Bronchial epithelial cell (primary cell): ENCODE measurements around the gene SYT17. TPM values are rescaled to one million over a fixed set of nuclear protein-coding genes. Genes with fewer than 3 reads are reported as not detected.
"Not testable (repeated sequence)": the region's sequence is repeated elsewhere in the genome, so short reads cannot be mapped to it uniquely, and the experiment has no call there.

ENCODE experiments used
- DNase-seq: peaks from one replicate; pipeline ENCODE4 v3.0.0-alpha.2; 2010; ENCODE audit warnings: low read depth
- FAIRE-seq: peaks from 2 replicates; lab custom pipeline; 2011; peaks lifted over from hg19 to GRCh38; lab: Jason Lieb, UNC
- H3K27me3 ChIP-seq: 2 replicates; pipeline ENCODE4 v1.5.1; 2011; ENCODE audit warnings: low read length; ENCODE audit not compliant: control insufficient read depth, insufficient read depth
- H3K36me3 ChIP-seq: 2 replicates; pipeline ENCODE4 v1.5.1; 2011; ENCODE audit warnings: low read length; ENCODE audit not compliant: control insufficient read depth, insufficient read depth
- H3K4me3 ChIP-seq: 2 replicates; pipeline ENCODE4 v1.5.1; 2011; ENCODE audit warnings: mild to moderate bottlenecking, low read depth, low read length, control low read depth
- total RNA-seq: library from RNA; depleted of rRNA; stranded (reverse); fragments of >200 nt; gene quantifications from 2 replicates; pipeline ENCODE4 v1.2.1, GENCODE V29; 2014
- TF ChIP-seq, protein P1 (sequence below): IDR thresholded peaks from 2 replicates; pipeline ENCODE4 v1.5.1; 2011; ENCODE audit warnings: mild to moderate bottlenecking, moderate library complexity, low read length, control low read depth, inconsistent platforms; ENCODE audit not compliant: insufficient read depth, severe bottlenecking

SYT17 gene
- total RNA-seq, 1 donor from 2014 or later, result 1.1 TPM

GRCh38 chr16:19185510-19185851 lies 17.4 kb downstream of the SYT17 start:
- FAIRE-seq (no peak), DNase-seq (no peak)
- no peaks in the 10 kb centered on the region for H3K27me3 ChIP-seq
- H3K4me3 ChIP-seq, result no peak overlapping the region
- H3K36me3 ChIP-seq, result no peaks in the 10 kb centered on the region
- TF ChIP-seq, protein P1, sequence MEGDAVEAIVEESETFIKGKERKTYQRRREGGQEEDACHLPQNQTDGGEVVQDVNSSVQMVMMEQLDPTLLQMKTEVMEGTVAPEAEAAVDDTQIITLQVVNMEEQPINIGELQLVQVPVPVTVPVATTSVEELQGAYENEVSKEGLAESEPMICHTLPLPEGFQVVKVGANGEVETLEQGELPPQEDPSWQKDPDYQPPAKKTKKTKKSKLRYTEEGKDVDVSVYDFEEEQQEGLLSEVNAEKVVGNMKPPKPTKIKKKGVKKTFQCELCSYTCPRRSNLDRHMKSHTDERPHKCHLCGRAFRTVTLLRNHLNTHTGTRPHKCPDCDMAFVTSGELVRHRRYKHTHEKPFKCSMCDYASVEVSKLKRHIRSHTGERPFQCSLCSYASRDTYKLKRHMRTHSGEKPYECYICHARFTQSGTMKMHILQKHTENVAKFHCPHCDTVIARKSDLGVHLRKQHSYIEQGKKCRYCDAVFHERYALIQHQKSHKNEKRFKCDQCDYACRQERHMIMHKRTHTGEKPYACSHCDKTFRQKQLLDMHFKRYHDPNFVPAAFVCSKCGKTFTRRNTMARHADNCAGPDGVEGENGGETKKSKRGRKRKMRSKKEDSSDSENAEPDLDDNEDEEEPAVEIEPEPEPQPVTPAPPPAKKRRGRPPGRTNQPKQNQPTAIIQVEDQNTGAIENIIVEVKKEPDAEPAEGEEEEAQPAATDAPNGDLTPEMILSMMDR, result no peak

DNA sequence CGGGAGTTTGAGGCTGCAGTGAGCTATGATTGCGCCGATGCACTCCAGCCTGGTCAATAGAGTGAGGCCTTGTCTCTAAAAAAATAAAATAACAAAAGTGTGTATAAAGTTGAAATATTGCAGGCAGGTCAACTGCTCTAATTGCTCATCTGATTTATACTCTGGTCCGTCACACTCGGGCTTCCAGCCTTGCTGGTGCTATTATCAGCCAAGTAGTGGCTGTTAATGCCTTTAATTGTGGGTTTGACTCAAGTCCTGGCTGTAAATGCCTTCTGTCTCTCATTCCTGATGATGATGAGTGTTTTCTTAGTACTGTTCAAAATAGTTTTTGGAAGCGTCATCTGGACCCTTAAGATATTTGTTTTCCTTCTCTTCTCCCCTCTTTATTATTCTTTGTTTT lies 18.4 kb downstream of the SYT17 start:
- DNase-seq, result no peak
- no peak for FAIRE-seq
- H3K27me3 ChIP-seq, result no peaks in the 10 kb centered on the region

DNA sequence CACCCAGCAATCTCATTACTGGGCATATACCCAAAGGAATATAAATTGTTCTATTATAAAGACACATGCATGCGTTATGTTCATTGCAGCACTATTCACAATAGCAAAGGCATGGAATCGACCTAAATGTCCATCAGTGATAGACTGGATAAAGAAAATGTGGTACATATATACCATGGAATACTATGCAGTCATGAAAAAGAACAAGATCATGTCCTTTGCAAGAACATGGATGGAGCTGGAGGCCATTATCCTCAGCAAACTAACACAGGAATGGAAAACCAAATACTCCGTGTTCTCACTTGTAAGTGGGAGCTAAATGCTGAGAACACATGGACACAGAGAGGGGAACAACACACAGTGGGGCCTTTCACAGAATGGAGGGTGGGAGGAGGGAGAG lies 19.9 kb downstream of the SYT17 start:
- not testable (repeated sequence) for H3K36me3 ChIP-seq, H3K27me3 ChIP-seq, H3K4me3 ChIP-seq, DNase-seq, FAIRE-seq

More for the DNA sequence above, 18.4 kb downstream of the SYT17 start:
- no peaks in the 10 kb centered on the region for H3K36me3 ChIP-seq
- TF ChIP-seq, protein P1, result no peak
- H3K4me3 ChIP-seq, result no peak overlapping the region

DNA sequence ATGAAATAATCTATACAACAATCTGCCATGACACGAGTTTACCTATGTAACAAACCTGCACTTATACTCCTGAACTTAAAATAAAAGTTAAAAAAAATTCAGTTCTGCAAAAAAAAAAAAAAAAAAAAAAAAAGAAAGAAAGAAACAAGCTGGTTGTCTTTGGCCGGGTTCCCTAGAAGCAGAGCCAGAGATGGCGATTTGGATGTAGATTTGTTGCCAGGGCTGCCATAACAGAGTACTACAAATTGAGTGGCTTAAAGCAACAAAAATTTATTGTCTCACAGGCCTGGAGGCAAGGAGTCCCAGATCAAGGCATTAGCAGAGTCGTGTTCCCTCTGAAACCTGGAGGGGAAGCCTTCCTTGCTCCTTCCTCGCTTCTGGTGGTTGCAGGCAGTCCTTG lies 20.4 kb downstream of the SYT17 start:
- TF ChIP-seq, protein P1, result no peak
- Histone ChIP-seq H3K36me3 (no peaks in the 10 kb centered on the region), H3K27me3 (no peaks in the 10 kb centered on the region), H3K4me3 (no peak overlapping the region)
- DNase-seq (no peak), FAIRE-seq (no peak)

- Histone ChIP-seq H3K4me3 (no peak overlapping the region), H3K36me3 (no peaks in the 10 kb centered on the region), H3K27me3 (no peaks in the 10 kb centered on the region)
- no peak for FAIRE-seq
- no peak for DNase-seq
- TF ChIP-seq, protein P1, result no peak
Observed at GRCh38 chr16:19192865-19193264, 24.8 kb downstream of the SYT17 start.

GRCh38 chr16:19196871-19197270 lies 28.8 kb downstream of the SYT17 start:
- Histone ChIP-seq H3K27me3 (no peaks in the 10 kb centered on the region), H3K4me3 (no peak overlapping the region), H3K36me3 (no peaks in the 10 kb centered on the region)
- DNase-seq (no peak), FAIRE-seq (no peak)
- TF ChIP-seq, protein P1, result no peak
